ENCODE results near the gene STAT5B. TPM values are rescaled to one million over a fixed set of nuclear protein-coding genes. Genes with fewer than 3 reads are reported as not detected.

Gene STAT5B
- total and polyA plus RNA-seq, 2 of the 13 experiments (the other 11 are each of a cell fraction or from before 2014, with no cell fraction given), result 21.0 to 42.8 TPM

- TF ChIP-seq NR2F1 (CRISPR knock-in tag; IDR thresholded peaks at IDR 0.05) (no peak), JUNB (CRISPR knock-in tag; IDR thresholded peaks at IDR 0.05; ENCODE audit: borderline replicate concordance) (peak; percentile 40; the same call in 1 of the 2 replicates), ZNF709 (CRISPR knock-in tag; IDR thresholded peaks at IDR 0.05) (peak; percentile 2; the same call in 1 of the 2 replicates), ZNF704 (CRISPR knock-in tag; IDR thresholded peaks at IDR 0.05; ENCODE audit: borderline replicate concordance) (0 out of 2 replicates have a peak, but pooled peaks have one; percentile 2), MED13 (CRISPR knock-in tag; IDR thresholded peaks at IDR 0.05) (no peak), NCOA5 (CRISPR knock-in tag; IDR thresholded peaks at IDR 0.05) (no peak), GTF2F1 (IDR thresholded peaks at IDR 0.05; ENCODE audit: low read length) (no peak), MTF2 (CRISPR knock-in tag; IDR thresholded peaks at IDR 0.05; ENCODE audit: borderline replicate concordance) (0 out of 2 replicates have a peak, but pooled peaks have one; percentile 34), SAP130 (CRISPR knock-in tag; IDR thresholded peaks at IDR 0.05; ENCODE audit: low read depth) (peak; percentile 48; the same call in 1 of the 2 replicates), ZBED4 (CRISPR knock-in tag; IDR thresholded peaks at IDR 0.05; ENCODE audit: borderline replicate concordance) (peak; percentile 29; the same call in 1 of the 2 replicates), RCOR2 (CRISPR knock-in tag; IDR thresholded peaks at IDR 0.05) (no peak), HOXA9 (CRISPR knock-in tag; IDR thresholded peaks at IDR 0.05; ENCODE audit: borderline replicate concordance) (peak; percentile 65; the same call in 1 of the 2 replicates), ZNF142 (CRISPR knock-in tag; IDR thresholded peaks at IDR 0.05) (peak; percentile 72; the same call in 1 of the 2 replicates), MAZ (IDR thresholded peaks at IDR 0.05; ENCODE audit: borderline replicate concordance, low read depth, low read length) (no peak), MAZ (CRISPR knock-in tag; IDR thresholded peaks at IDR 0.05; ENCODE audit: low read depth) (0 out of 2 replicates have a peak, but pooled peaks have one; percentile 16), MBNL3 (CRISPR knock-in tag; conservative IDR thresholded peaks at IDR 0.05) (no peak)
Measured at GRCh38 chr17:42287977-42288802, 12.0 kb upstream of the STAT5B start, which contains the start of gene STAT5A (continued).
